IMR-90 (cell line): Measurements from ENCODE around the gene NXPE2.

Experiments used
- BHLHE40 ChIP-seq: fragments of 150-350 bp; IDR thresholded peaks from 2 replicates; pipeline ENCODE4 v1.6.1; 2016; ENCODE audit warnings: mild to moderate bottlenecking, low read depth, low read length
- CEBPB ChIP-seq: IDR thresholded peaks from 2 replicates; pipeline ENCODE4 v1.6.1; 2012; ENCODE audit warnings: low read depth, low read length, improper control_type of control experiment
- CHD1 ChIP-seq: IDR thresholded peaks from 2 replicates; pipeline ENCODE4 v1.6.1; 2012; ENCODE audit warnings: low read depth, low read length, improper control_type of control experiment
- CTCF ChIP-seq: conservative IDR thresholded peaks from 2 replicates; pipeline ENCODE4 v1.5.1; 2012; ENCODE audit warnings: mild to moderate bottlenecking, low read depth, low read length, improper control_type of control experiment
- ELK1 ChIP-seq: fragments of 150-350 bp; IDR thresholded peaks from 2 replicates; pipeline ENCODE4 v1.6.1; 2016; ENCODE audit warnings: low read depth, mild to moderate bottlenecking, low read length, moderate library complexity, borderline replicate concordance
- FOS ChIP-seq: fragments of 150-350 bp; IDR thresholded peaks from 2 replicates; pipeline ENCODE4 v1.6.1; 2016; ENCODE audit warnings: low read depth, low read length
- MXI1 ChIP-seq: IDR thresholded peaks from 2 replicates; pipeline ENCODE4 v1.6.1; 2012; ENCODE audit warnings: low read depth, mild to moderate bottlenecking, low read length, moderate library complexity, borderline replicate concordance
- NFE2L2 ChIP-seq: fragments of 150-350 bp; IDR thresholded peaks from 2 replicates; pipeline ENCODE4 v1.6.1; 2016; ENCODE audit warnings: low read depth, mild to moderate bottlenecking, low read length
- POLR2A ChIP-seq: IDR thresholded peaks from 2 replicates; pipeline ENCODE4 v1.6.1; 2012; ENCODE audit warnings: mild to moderate bottlenecking, low read depth, low read length
- RCOR1 ChIP-seq: IDR thresholded peaks from 2 replicates; pipeline ENCODE4 v1.6.1; 2012; ENCODE audit warnings: mild to moderate bottlenecking, low read length, improper control_type of control experiment; ENCODE audit not compliant: insufficient replicate concordance
- RFX5 ChIP-seq: IDR thresholded peaks from 2 replicates; pipeline ENCODE4 v1.8.0; 2012; ENCODE audit warnings: low read depth, mild to moderate bottlenecking, low read length, moderate library complexity
- USF2 ChIP-seq: fragments of 150-350 bp; IDR thresholded peaks from 2 replicates; pipeline ENCODE4 v1.6.1; 2017; ENCODE audit warnings: mild to moderate bottlenecking, antibody characterized with exemption, low read length, low read depth

- TF ChIP-seq CTCF (no peak), POLR2A (no peak), MXI1 (no peak), FOS (no peak), BHLHE40 (no peak), ELK1 (no peak), USF2 (no peak), CEBPB (no peak), CHD1 (no peak), NFE2L2 (no peak), RFX5 (no peak), RCOR1 (no peak)
Observed at GRCh38 chr11:114664641-114665040, 13.7 kb upstream of the NXPE2 start.
